Occipital lobe (tissue), 2 donors: ENCODE measurements around the gene INPP5K. TPM values are rescaled to one million over a fixed set of nuclear protein-coding genes. Genes with fewer than 3 reads are reported as not detected.
"Not testable (repeated sequence)": the region's sequence is repeated elsewhere in the genome, so short reads cannot be mapped to it uniquely, and the experiment has no call there.

Source experiments
- DNase-seq: peaks from one replicate; lab custom pipeline; 2025; lab: John Stamatoyannopoulos, UW
- total RNA-seq: library from RNA; depleted of rRNA; stranded (reverse); fragments of >200 nt; gene quantifications from one replicate; pipeline ENCODE4 v1.2.3, GENCODE V29; 2014

Gene INPP5K
- total RNA-seq, 1 donor from 2014 or later, result 43.2 TPM

GRCh38 chr17:1467898-1468492 lies 48.4 kb downstream of the INPP5K start:
- no peak for DNase-seq

- no peak for DNase-seq
Observed at GRCh38 chr17:1467258-1467657, 49.2 kb downstream of the INPP5K start.

GRCh38 chr17:1464186-1464585 lies 52.2 kb downstream of the INPP5K start:
- DNase-seq, result no peak

GRCh38 chr17:1462164-1463112 lies 54.0 kb downstream of the INPP5K start:
- no peak for DNase-seq

- DNase-seq, result no peak
Observed at GRCh38 chr17:1461198-1461944, 55.0 kb downstream of the INPP5K start.

GRCh38 chr17:1460233-1460632 lies 56.2 kb downstream of the INPP5K start:
- DNase-seq, result no peak

- DNase-seq, result peak; percentile 98
Observed at GRCh38 chr17:1455797-1456599, 60.4 kb downstream of the INPP5K start, which contains the start of gene CRK. Gene CRK, minus strand, starts transcription at chr17:1456232. Its CDS starts 115 bp downstream, at chr17:1456117.

- no peak for DNase-seq
Observed at GRCh38 chr17:1455291-1455796, 61.1 kb downstream of the INPP5K start.

- no peak for DNase-seq
Observed at GRCh38 chr17:1454541-1454940, 61.9 kb downstream of the INPP5K start.

- not testable (repeated sequence) for DNase-seq
Observed at GRCh38 chr17:1453694-1454093, 62.7 kb downstream of the INPP5K start.

GRCh38 chr17:1452836-1453235 lies 63.6 kb downstream of the INPP5K start:
- DNase-seq, result no peak

- not testable (repeated sequence) for DNase-seq
Observed at GRCh38 chr17:1450261-1450660, 66.2 kb downstream of the INPP5K start.

- no peak for DNase-seq
Observed at GRCh38 chr17:1449412-1449967, 66.9 kb downstream of the INPP5K start.

GRCh38 chr17:1447052-1447451 lies 69.4 kb downstream of the INPP5K start:
- DNase-seq, result no peak

GRCh38 chr17:1446201-1446600 lies 70.2 kb downstream of the INPP5K start:
- no peak for DNase-seq

- DNase-seq, result not testable (repeated sequence)
Observed at GRCh38 chr17:1445695-1446094, 70.7 kb downstream of the INPP5K start.
